Smooth muscle cell (in vitro differentiated cells): ENCODE data around the gene PASD1. TPM values are rescaled to one million over a fixed set of nuclear protein-coding genes. Genes with fewer than 3 reads are reported as not detected.
"Not testable (repeated sequence)": the region's sequence is repeated elsewhere in the genome, so short reads cannot be mapped to it uniquely, and the experiment has no call there.

ENCODE experiments used
- DNase-seq: peaks from one replicate; lab custom pipeline; 2025; ENCODE audit not compliant: unreplicated experiment; lab: John Stamatoyannopoulos, UW
- H2AFZ ChIP-seq: fragments of 200-600 bp; sonication (generic); 2 replicates; pipeline ENCODE4 v1.6.0; 2016; ENCODE audit warnings: antibody characterized with exemption, low read depth, mild to moderate bottlenecking
- H3F3A ChIP-seq: fragments of 200-600 bp; sonication (generic); 2 replicates; pipeline ENCODE4 v1.6.0; 2017; ENCODE audit warnings: antibody characterized with exemption, low read depth
- H3K27ac ChIP-seq: fragments of 200-600 bp; sonication (generic); 2 replicates; pipeline ENCODE4 v1.5.1; 2016; ENCODE audit warnings: low read depth, mild to moderate bottlenecking
- H3K27me3 ChIP-seq: fragments of 200-600 bp; sonication (generic); 2 replicates; pipeline ENCODE4 v1.6.1; 2016; ENCODE audit warnings: low read depth, mild to moderate bottlenecking
- H3K36me3 ChIP-seq: fragments of 200-600 bp; sonication (generic); 2 replicates; pipeline ENCODE4 v1.5.1; 2016; ENCODE audit warnings: low read depth
- H3K4me1 ChIP-seq: fragments of 200-600 bp; sonication (generic); 2 replicates; pipeline ENCODE4 v1.5.1; 2016; ENCODE audit warnings: low read depth
- H3K4me2 ChIP-seq: fragments of 200-600 bp; sonication (generic); 2 replicates; pipeline ENCODE4 v1.6.0; 2016; ENCODE audit warnings: mild to moderate bottlenecking
- H3K4me3 ChIP-seq: fragments of 200-600 bp; sonication (generic); 2 replicates; pipeline ENCODE4 v1.5.1; 2016; ENCODE audit warnings: mild to moderate bottlenecking
- H3K79me2 ChIP-seq: fragments of 200-600 bp; sonication (generic); 2 replicates; pipeline ENCODE4 v1.6.0; 2016; ENCODE audit warnings: low read depth, mild to moderate bottlenecking
- H3K9ac ChIP-seq: fragments of 200-600 bp; sonication (generic); 2 replicates; pipeline ENCODE4 v1.6.0; 2016; ENCODE audit warnings: low read depth
- H3K9me3 ChIP-seq: fragments of 200-600 bp; sonication (generic); replicated peaks from 2 replicates; pipeline ENCODE4 v1.5.1; 2016; ENCODE audit warnings: low read depth
- H4K20me1 ChIP-seq: fragments of 200-600 bp; sonication (generic); 2 replicates; pipeline ENCODE4 v1.6.0; 2016; ENCODE audit warnings: low read depth
- WGBS: methylation state at CpG from one replicate; pipeline ENCODE4 v1.1.7; 2016; ENCODE audit warnings: low lambda C conversion rate; 5-methylcytosine and 5-hydroxymethylcytosine counted together
- polyA plus RNA-seq: library from polyadenylated mRNA; unstranded; fragments of >200 nt; fragmentation: Nextera tagmentation; extraction: Ambion mirVana; gene quantifications from 2 replicates; pipeline ENCODE4 v1.2.1, GENCODE V29; 2016
- total RNA-seq: library from RNA; depleted of rRNA; stranded (reverse); fragments of >200 nt; gene quantifications from 2 replicates; pipeline ENCODE4 v1.2.3, GENCODE V29; 2014
- TF ChIP-seq, protein P1 (sequence below): fragments of 200-600 bp; sonication (generic); IDR thresholded peaks from 2 replicates; pipeline ENCODE4 v1.5.1; 2017; ENCODE audit warnings: borderline replicate concordance, mild to moderate bottlenecking, antibody characterized with exemption; ENCODE audit not compliant: insufficient read depth, poor library complexity, severe bottlenecking

PASD1 gene
- total and polyA plus RNA-seq, 2 experiments from 2014 or later, result 0.17 TPM; not detected in 1

DNA sequence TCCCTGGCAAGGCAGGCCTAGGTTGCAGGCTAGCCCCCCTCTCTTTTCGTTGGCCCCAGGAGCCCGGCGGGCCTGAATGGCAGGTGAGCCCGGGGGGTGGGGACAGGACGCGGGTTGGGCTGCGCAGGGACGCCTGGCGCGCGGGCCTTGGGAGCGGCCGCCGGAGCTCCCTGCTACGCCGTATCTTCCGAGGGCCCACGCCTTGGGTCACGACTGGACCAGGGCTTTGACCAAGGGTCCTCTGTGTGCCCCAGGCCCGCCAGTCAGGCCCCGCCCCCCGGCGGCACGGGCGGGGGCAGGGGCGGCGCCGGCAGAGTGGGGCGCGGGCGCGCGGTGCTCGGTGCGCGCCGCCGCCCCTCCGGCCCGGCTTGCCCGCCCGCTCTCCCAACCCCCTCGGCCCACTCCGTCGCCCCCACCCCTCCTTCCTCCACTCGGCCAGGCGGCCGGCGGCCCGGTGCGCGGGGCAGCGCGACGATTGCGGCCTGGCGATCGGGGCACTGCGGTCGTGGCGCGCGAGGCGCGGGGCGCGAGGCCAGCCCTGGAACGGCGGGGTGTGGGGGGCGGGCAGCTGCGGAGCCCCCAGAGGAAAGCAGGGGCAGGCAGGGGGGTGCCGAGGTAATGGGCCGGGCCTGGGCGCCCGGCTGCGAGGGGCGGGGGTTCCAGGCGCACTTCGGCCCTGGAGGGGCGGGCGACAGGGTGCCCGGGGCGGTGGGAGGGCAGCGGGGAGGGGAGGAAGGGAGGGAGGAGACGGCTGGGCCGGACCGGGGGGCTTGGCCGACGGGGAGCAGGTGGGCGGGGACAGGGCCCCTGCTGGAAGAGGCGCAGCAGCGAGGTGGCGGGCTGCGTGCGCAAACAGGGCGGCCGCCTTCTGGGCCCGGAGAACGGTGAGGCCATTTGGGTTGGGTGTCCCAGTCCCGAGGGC is 131.4 kb downstream of the PASD1 start, which contains the start of gene PRRG3:
Gene PRRG3, plus strand, starts transcription at position 798 of the 922 bp plus-strand sequence. CDS start 3,357 bp downstream, outside the sequence.
- peak within 1 kb of the TSS; percentile 24 for H3K4me3 ChIP-seq
- H2AFZ ChIP-seq, result no peak within 1 kb of the TSS
- H3F3A ChIP-seq, result no peaks in the 10 kb centered on the region
- H4K20me1 ChIP-seq, result no peaks in the 10 kb centered on the region
- DNase-seq, result no peak
- H3K79me2 ChIP-seq, result no peaks in the 10 kb centered on the region
- H3K27ac ChIP-seq, result no peak within 1 kb of the TSS
- H3K9me3 ChIP-seq, result no peaks in the 10 kb centered on the region
- TF ChIP-seq, protein P1, sequence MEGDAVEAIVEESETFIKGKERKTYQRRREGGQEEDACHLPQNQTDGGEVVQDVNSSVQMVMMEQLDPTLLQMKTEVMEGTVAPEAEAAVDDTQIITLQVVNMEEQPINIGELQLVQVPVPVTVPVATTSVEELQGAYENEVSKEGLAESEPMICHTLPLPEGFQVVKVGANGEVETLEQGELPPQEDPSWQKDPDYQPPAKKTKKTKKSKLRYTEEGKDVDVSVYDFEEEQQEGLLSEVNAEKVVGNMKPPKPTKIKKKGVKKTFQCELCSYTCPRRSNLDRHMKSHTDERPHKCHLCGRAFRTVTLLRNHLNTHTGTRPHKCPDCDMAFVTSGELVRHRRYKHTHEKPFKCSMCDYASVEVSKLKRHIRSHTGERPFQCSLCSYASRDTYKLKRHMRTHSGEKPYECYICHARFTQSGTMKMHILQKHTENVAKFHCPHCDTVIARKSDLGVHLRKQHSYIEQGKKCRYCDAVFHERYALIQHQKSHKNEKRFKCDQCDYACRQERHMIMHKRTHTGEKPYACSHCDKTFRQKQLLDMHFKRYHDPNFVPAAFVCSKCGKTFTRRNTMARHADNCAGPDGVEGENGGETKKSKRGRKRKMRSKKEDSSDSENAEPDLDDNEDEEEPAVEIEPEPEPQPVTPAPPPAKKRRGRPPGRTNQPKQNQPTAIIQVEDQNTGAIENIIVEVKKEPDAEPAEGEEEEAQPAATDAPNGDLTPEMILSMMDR, result no peak
- H3K36me3 ChIP-seq, result no peaks in the 10 kb centered on the region
- peaks cover 6% of the 10 kb centered on the region for H3K27me3 ChIP-seq
- 62% methylated on average over 20 of the region's 100 CpGs for WGBS
- no peak within 1 kb of the TSS for H3K9ac ChIP-seq
- peak within 1 kb of the TSS; percentile 15 for H3K4me2 ChIP-seq
- no peaks in the 10 kb centered on the region for H3K4me1 ChIP-seq

DNA sequence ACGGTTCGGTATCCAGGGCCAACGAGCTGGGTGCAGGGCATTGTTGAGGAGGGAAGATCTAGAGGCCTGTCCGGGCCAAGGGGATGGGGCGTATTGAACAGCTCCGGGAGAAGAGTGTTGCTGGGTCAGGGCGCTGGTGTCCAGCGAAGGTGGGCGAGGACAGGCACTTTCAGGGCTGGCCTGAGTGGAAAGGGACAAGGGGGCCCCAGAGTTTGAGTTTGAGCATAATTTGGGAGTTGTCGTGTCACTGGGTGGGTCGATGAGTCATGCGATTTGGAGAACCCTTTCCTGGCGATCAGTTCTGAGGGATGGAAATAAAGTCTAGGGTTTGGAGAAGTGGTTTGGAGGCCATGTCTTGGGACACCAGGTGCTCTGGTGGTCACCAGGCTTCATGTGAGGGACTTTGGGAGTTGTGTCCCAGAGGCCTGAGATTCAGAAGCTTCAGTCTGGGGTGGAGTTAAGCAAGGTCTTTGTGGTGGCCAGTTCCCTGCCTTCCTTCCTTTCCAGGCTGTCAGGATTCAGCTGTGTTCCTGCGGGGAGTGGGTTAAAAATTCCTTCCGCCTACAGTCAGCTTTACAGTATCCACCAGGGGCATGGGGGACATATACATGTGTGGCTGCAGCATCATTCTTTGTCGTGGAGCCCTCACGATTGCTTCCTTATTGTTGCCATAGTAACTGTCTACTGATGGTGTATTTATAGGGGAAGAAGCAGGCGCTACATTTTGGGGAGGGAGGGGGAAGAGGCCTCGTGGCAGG is 132.3 kb downstream of the PASD1 start:
- WGBS, result 58% methylated on average over 19 of the region's 19 CpGs
- no peak overlapping the region for H2AFZ ChIP-seq
- no peaks in the 10 kb centered on the region for H3K4me1 ChIP-seq
- no peak overlapping the region for H3K9ac ChIP-seq
- no peak for DNase-seq
- H3K4me3 ChIP-seq, result peak overlapping the region; percentile 24
- peaks cover 6% of the 10 kb centered on the region for H3K27me3 ChIP-seq
- no peak overlapping the region for H3K27ac ChIP-seq
- no peaks in the 10 kb centered on the region for H4K20me1 ChIP-seq
- TF ChIP-seq, protein P1, result no peak
- no peaks in the 10 kb centered on the region for H3K36me3 ChIP-seq
- no peaks in the 10 kb centered on the region for H3K9me3 ChIP-seq
- no peaks in the 10 kb centered on the region for H3K79me2 ChIP-seq
- H3F3A ChIP-seq, result no peaks in the 10 kb centered on the region
- peak overlapping the region; percentile 15 for H3K4me2 ChIP-seq

DNA sequence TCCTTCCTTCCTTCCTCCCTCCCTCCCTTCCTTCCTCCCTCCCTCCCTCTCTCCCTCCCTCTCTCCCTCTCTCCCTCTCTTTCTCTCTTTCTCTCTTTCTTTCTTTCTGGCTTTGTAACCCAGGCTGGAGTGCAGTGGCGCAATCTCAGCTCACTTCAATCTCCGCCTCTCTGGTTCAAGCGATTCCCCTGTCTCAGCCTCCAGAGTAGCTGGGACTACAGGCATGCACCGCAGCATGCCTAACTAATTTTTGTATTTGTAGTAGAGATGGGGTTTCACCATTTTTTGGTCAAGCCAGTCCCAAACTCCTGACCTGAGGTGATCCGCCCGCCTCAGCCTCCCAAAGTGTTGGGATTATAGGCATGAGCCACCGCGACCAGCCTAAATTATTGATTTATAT is 133.6 kb downstream of the PASD1 start:
- H3K36me3 ChIP-seq, H3K27me3 ChIP-seq, H3K9ac ChIP-seq, DNase-seq, H2AFZ ChIP-seq, H3K4me1 ChIP-seq, H3K79me2 ChIP-seq, H3F3A ChIP-seq, H3K9me3 ChIP-seq, H4K20me1 ChIP-seq, H3K4me3 ChIP-seq: not testable (repeated sequence)
- H3K27ac ChIP-seq, result peak overlapping the region; percentile 56
- peak overlapping the region; percentile 65 for H3K4me2 ChIP-seq
- WGBS, result 83% methylated on average over 8 of the region's 8 CpGs

DNA sequence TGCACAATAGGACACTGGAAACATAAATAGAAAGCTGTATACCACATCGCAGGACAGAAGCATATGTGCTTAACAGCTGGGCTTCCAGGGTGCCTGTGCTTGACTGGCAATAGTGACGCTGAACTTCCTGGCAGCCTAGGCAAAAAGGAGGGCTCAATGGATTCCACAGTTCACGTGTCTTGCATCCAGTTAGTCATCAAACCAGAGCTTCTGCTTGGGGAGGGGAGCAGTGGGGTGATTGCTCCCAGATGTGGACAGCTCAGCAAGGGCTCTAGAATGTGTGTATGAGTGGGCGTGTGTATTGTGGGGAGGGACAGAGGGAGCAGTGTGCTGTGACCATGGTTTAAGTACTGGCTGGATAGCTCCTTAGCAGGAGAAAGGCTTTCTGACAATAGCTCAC is 134.0 kb downstream of the PASD1 start:
- DNase-seq, result no peak
- TF ChIP-seq, protein P1, result no peak
- Histone ChIP-seq H3K4me1 (no peaks in the 10 kb centered on the region), H4K20me1 (no peaks in the 10 kb centered on the region), H3K79me2 (no peaks in the 10 kb centered on the region), H3K27ac (peak overlapping the region; percentile 56), H2AFZ (no peak overlapping the region), H3K36me3 (no peaks in the 10 kb centered on the region), H3K9ac (no peak overlapping the region), H3K4me2 (peak overlapping the region; percentile 65), H3K9me3 (no peaks in the 10 kb centered on the region), H3K4me3 (no peak overlapping the region), H3F3A (no peaks in the 10 kb centered on the region), H3K27me3 (peaks cover 6% of the 10 kb centered on the region)
- 40% methylated on average over 4 of the region's 4 CpGs for WGBS
